OCI-LY3 (cell line): Measurements from ENCODE around the gene ATF7IP2.

ENCODE experiments used
- EZH2phosphoT487 ChIP-seq: fragments of 200-600 bp; shearing (Covaris generic); IDR thresholded peaks from 2 replicates; pipeline ENCODE4 v1.6.1; 2018; ENCODE audit warnings: antibody characterized with exemption, mixed run types, low read depth
- TF ChIP-seq, protein P1 (sequence below): fragments of 200-600, 300-600 bp; sonication (generic); IDR thresholded peaks from 2 replicates; pipeline ENCODE4 v1.5.1; 2014; ENCODE audit warnings: antibody characterized with exemption, low read length, low read depth

DNA sequence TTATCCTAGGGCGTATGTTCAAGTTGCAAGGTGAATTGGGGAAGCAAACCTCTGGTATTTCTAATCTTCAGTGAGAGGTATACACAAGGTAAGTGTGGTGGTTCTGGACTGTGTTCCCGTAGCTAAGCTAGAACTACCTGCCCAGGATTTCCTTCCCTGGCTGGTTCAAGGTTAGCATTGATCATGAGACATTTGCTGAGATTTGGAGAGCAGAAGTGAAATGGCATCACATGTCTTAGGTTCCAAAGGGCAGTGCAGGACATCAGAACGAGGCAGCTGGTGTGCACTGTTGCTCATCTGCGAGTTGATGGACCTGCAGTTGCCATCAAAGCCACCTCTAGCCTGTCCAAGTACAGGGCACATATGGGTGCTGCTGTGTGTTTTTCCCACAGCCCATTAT, 99.3 kb downstream of the ATF7IP2 start:
- no peak for TF ChIP-seq EZH2phosphoT487
- TF ChIP-seq, protein P1, sequence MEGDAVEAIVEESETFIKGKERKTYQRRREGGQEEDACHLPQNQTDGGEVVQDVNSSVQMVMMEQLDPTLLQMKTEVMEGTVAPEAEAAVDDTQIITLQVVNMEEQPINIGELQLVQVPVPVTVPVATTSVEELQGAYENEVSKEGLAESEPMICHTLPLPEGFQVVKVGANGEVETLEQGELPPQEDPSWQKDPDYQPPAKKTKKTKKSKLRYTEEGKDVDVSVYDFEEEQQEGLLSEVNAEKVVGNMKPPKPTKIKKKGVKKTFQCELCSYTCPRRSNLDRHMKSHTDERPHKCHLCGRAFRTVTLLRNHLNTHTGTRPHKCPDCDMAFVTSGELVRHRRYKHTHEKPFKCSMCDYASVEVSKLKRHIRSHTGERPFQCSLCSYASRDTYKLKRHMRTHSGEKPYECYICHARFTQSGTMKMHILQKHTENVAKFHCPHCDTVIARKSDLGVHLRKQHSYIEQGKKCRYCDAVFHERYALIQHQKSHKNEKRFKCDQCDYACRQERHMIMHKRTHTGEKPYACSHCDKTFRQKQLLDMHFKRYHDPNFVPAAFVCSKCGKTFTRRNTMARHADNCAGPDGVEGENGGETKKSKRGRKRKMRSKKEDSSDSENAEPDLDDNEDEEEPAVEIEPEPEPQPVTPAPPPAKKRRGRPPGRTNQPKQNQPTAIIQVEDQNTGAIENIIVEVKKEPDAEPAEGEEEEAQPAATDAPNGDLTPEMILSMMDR = no peak
